SU-DHL-6 (cell line): Measurements from ENCODE around the gene WNT3A.

Source experiments
- H2AFZ ChIP-seq: fragments of 200-600 bp; sonication (generic); 2 replicates; pipeline ENCODE4 v1.6.1; 2014; ENCODE audit warnings: low read depth, mild to moderate bottlenecking, moderate library complexity, mixed read lengths, antibody characterized with exemption, low read length; ENCODE audit not compliant: severe bottlenecking
- H3F3A ChIP-seq: fragments of 200-600 bp; shearing (Covaris generic); 2 replicates; pipeline ENCODE4 v1.6.0; 2016; ENCODE audit warnings: antibody characterized with exemption, mild to moderate bottlenecking; ENCODE audit not compliant: insufficient read depth
- H3K27ac ChIP-seq: fragments of 200-600 bp; sonication (generic); 2 replicates; pipeline ENCODE4 v1.5.1; 2016; ENCODE audit warnings: low read depth, mild to moderate bottlenecking, low read length, moderate library complexity, mixed read lengths
- H3K27me3 ChIP-seq: fragments of 200-600 bp; sonication (generic), shearing (Covaris generic); 2 replicates; pipeline ENCODE4 v1.6.0; 2014; ENCODE audit warnings: mild to moderate bottlenecking, low read length
- H3K36me3 ChIP-seq: fragments of 200-600 bp; sonication (generic); 2 replicates; pipeline ENCODE4 v1.6.1; 2014; ENCODE audit warnings: mild to moderate bottlenecking, low read length, mixed read lengths
- H3K4me2 ChIP-seq: fragments of 300-600, 200-600 bp; shearing (Covaris generic), sonication (generic); 2 replicates; pipeline ENCODE4 v1.6.0; 2014; ENCODE audit warnings: low read length, low read depth, mild to moderate bottlenecking; ENCODE audit not compliant: poor library complexity, severe bottlenecking
- H3K4me3 ChIP-seq: fragments of 200-600 bp; sonication (generic); 2 replicates; pipeline ENCODE4 v1.5.1; 2014; ENCODE audit warnings: antibody characterized with exemption, low read length, mild to moderate bottlenecking, mixed read lengths; ENCODE audit not compliant: insufficient read depth, poor library complexity, severe bottlenecking
- H3K79me2 ChIP-seq: fragments of 200-600 bp; sonication (generic); 2 replicates; pipeline ENCODE4 v1.6.1; 2014; ENCODE audit warnings: mild to moderate bottlenecking, low read length, moderate library complexity; ENCODE audit not compliant: insufficient read depth
- H3K9ac ChIP-seq: fragments of 200-600 bp; sonication (generic); 2 replicates; pipeline ENCODE4 v1.7.0; 2014; ENCODE audit warnings: mild to moderate bottlenecking, low read length
- H3K9me2 ChIP-seq: fragments of 200-600 bp; sonication (generic); replicated peaks from 2 replicates; pipeline ENCODE4 v1.6.1; 2014; ENCODE audit warnings: low read length; ENCODE audit not compliant: insufficient read depth
- H3K9me3 ChIP-seq: fragments of 200-600 bp; sonication (generic); 2 replicates; pipeline ENCODE4 v1.6.1; 2014; ENCODE audit warnings: low read length, mixed read lengths; ENCODE audit not compliant: insufficient read depth
- H4K20me1 ChIP-seq: fragments of 200-600 bp; sonication (generic); 2 replicates; pipeline ENCODE4 v1.6.1; 2014; ENCODE audit warnings: low read depth, mild to moderate bottlenecking, antibody characterized with exemption, low read length, moderate library complexity, mixed read lengths
- CTCF ChIP-seq: fragments of 200-600 bp; sonication (generic); IDR thresholded peaks from one replicate; pipeline ENCODE4 v1.5.1; 2017; ENCODE audit warnings: antibody characterized with exemption, mild to moderate bottlenecking, low read length, moderate library complexity; ENCODE audit not compliant: insufficient read depth, poor library complexity, severe bottlenecking
- EZH2phosphoT487 ChIP-seq: fragments of 200-600 bp; sonication (generic), shearing (Covaris generic); conservative IDR thresholded peaks from 2 replicates; pipeline ENCODE4 v1.6.1; 2018; ENCODE audit warnings: mild to moderate bottlenecking, antibody characterized with exemption, low read length, moderate library complexity, mixed read lengths

Gene WNT3A

GRCh38 chr1:228038387-228039005, 31.7 kb downstream of the WNT3A start:
- Histone ChIP-seq H3K4me2 (no peak overlapping the region), H3F3A (no peaks in the 10 kb centered on the region), H3K9me3 (no peaks in the 10 kb centered on the region), H2AFZ (no peak overlapping the region), H3K27me3 (no peaks in the 10 kb centered on the region), H3K9ac (no peak overlapping the region), H3K4me3 (no peak overlapping the region), H3K36me3 (no peaks in the 10 kb centered on the region), H3K9me2 (no peaks in the 10 kb centered on the region), H3K27ac (no peak overlapping the region), H4K20me1 (no peaks in the 10 kb centered on the region), H3K79me2 (no peaks in the 10 kb centered on the region)
- no peak for TF ChIP-seq CTCF
- no peak for TF ChIP-seq EZH2phosphoT487

GRCh38 chr1:228039006-228039903, 32.5 kb downstream of the WNT3A start:
- no peak for TF ChIP-seq CTCF
- no peak for TF ChIP-seq EZH2phosphoT487
- Histone ChIP-seq H2AFZ (no peak overlapping the region), H3F3A (no peaks in the 10 kb centered on the region), H3K36me3 (no peaks in the 10 kb centered on the region), H4K20me1 (no peaks in the 10 kb centered on the region), H3K79me2 (no peaks in the 10 kb centered on the region), H3K4me2 (no peak overlapping the region), H3K4me3 (no peak overlapping the region), H3K9me2 (no peaks in the 10 kb centered on the region), H3K9ac (no peak overlapping the region), H3K27ac (no peak overlapping the region), H3K27me3 (no peaks in the 10 kb centered on the region), H3K9me3 (no peaks in the 10 kb centered on the region)

- no peaks in the 10 kb centered on the region for H3K27me3 ChIP-seq
- H3K4me2 ChIP-seq, result no peak overlapping the region
- no peaks in the 10 kb centered on the region for H4K20me1 ChIP-seq
- no peaks in the 10 kb centered on the region for H3K9me3 ChIP-seq
- H3K79me2 ChIP-seq, result no peaks in the 10 kb centered on the region
- H3K36me3 ChIP-seq, result no peaks in the 10 kb centered on the region
- TF ChIP-seq EZH2phosphoT487 (no peak), CTCF (no peak)
- no peak overlapping the region for H3K27ac ChIP-seq
- H2AFZ ChIP-seq, result no peak overlapping the region
- no peaks in the 10 kb centered on the region for H3K9me2 ChIP-seq
- no peak overlapping the region for H3K9ac ChIP-seq
- no peak overlapping the region for H3K4me3 ChIP-seq
- H3F3A ChIP-seq, result no peaks in the 10 kb centered on the region
Observed at GRCh38 chr1:228039986-228040385, 33.2 kb downstream of the WNT3A start.
